DND-41 (cell line): ENCODE data around the gene ENTPD2.

Experiments used
- ATAC-seq: fragments of 200-7000 bp; cut with Tn5 transposase; 3 replicates; pipeline ENCODE4 v1.9.1; 2021; ENCODE audit warnings: low read depth; ENCODE audit not compliant: insufficient read depth
- DNase-seq: peaks from one replicate; pipeline ENCODE4 v3.0.0-alpha.2; 2020
- H2AFZ ChIP-seq: 2 replicates; pipeline ENCODE4 v1.6.0; 2012; ENCODE audit warnings: low read depth, low read length
- H3K27ac ChIP-seq: 2 replicates; pipeline ENCODE4 v1.5.1; 2012; ENCODE audit warnings: low read length, inconsistent platforms
- H3K27me3 ChIP-seq: fragments of 200-600 bp; sonication (generic); 2 replicates; pipeline ENCODE4 v1.6.0; 2012; ENCODE audit warnings: low read length, mild to moderate bottlenecking, inconsistent platforms; ENCODE audit not compliant: insufficient read depth, poor library complexity
- H3K36me3 ChIP-seq: 2 replicates; pipeline ENCODE4 v1.5.1; 2012; ENCODE audit warnings: low read length, inconsistent platforms; ENCODE audit not compliant: insufficient read depth
- H3K4me1 ChIP-seq: 2 replicates; pipeline ENCODE4 v1.5.1; 2012; ENCODE audit warnings: mild to moderate bottlenecking, low read length; ENCODE audit not compliant: insufficient read depth
- H3K4me2 ChIP-seq: 2 replicates; pipeline ENCODE4 v1.6.0; 2012; ENCODE audit warnings: mild to moderate bottlenecking, moderate library complexity, low read length, inconsistent platforms; ENCODE audit not compliant: insufficient read depth
- H3K4me3 ChIP-seq, 2 experiments: fragments of 200-600 bp in 1 of 2; shearing (Covaris generic) in 1 of 2; 2 replicates each; pipeline ENCODE4 v1.5.1; 2012 to 2016; ENCODE audit warnings: inconsistent platforms in 2 of 2, low read length in 2 of 2, mild to moderate bottlenecking in 2 of 2, low read depth in 1 of 2, moderate library complexity in 1 of 2
- H3K79me2 ChIP-seq: 2 replicates; pipeline ENCODE4 v1.6.0; 2012; ENCODE audit warnings: low read length, inconsistent platforms; ENCODE audit not compliant: insufficient read depth
- H3K9ac ChIP-seq: 2 replicates; pipeline ENCODE4 v1.6.0; 2012; ENCODE audit warnings: low read depth, mild to moderate bottlenecking, inconsistent platforms, low read length, moderate library complexity
- H3K9me3 ChIP-seq: 2 replicates; pipeline ENCODE4 v1.5.1; 2012; ENCODE audit warnings: low read length, moderate library complexity, mild to moderate bottlenecking, inconsistent platforms; ENCODE audit not compliant: insufficient read depth, severe bottlenecking
- H4K20me1 ChIP-seq: 2 replicates; pipeline ENCODE4 v1.6.0; 2012; ENCODE audit warnings: low read length; ENCODE audit not compliant: insufficient read depth
- CTCF ChIP-seq: IDR thresholded peaks from 2 replicates; pipeline ENCODE4 v1.5.1; 2012; ENCODE audit warnings: borderline replicate concordance, low read length, moderate library complexity, mild to moderate bottlenecking; ENCODE audit not compliant: poor library complexity, severe bottlenecking; ENCODE audit errors: extremely low read depth
- EZH2 ChIP-seq: IDR thresholded peaks from 3 replicates; pipeline ENCODE4 v1.6.1; 2012; ENCODE audit warnings: borderline replicate concordance, low read depth, mild to moderate bottlenecking, moderate library complexity, low read length, inconsistent platforms; ENCODE audit not compliant: severe bottlenecking

The ENTPD2 gene

GRCh38 chr9:137052293-137052692 is 1.6 kb downstream of the ENTPD2 start:
- Histone ChIP-seq H3K27me3 (peaks cover 13% of the 10 kb centered on the region), H3K27ac (no peak overlapping the region)
- ATAC-seq: no peak

GRCh38 chr9:137051145-137051724 is 2.6 kb downstream of the ENTPD2 start:
- ATAC-seq: no peak
- Histone ChIP-seq H3K27me3 (peaks cover 16% of the 10 kb centered on the region), H3K79me2 (no peaks in the 10 kb centered on the region), H2AFZ (no peak overlapping the region), H3K9ac (no peak overlapping the region), H3K4me3 (no peak overlapping the region), H3K4me1 (no peaks in the 10 kb centered on the region), H3K4me2 (no peak overlapping the region), H3K27ac (no peak overlapping the region), H3K36me3 (no peaks in the 10 kb centered on the region), H3K9me3 (no peaks in the 10 kb centered on the region), H4K20me1 (peaks cover 7% of the 10 kb centered on the region)
- DNase-seq: no peak
- no peak for TF ChIP-seq EZH2
- TF ChIP-seq CTCF: no peak

More at GRCh38 chr9:137052293-137052692, 1.6 kb downstream of the ENTPD2 start:
- Histone ChIP-seq H3K4me1 (no peaks in the 10 kb centered on the region), H4K20me1 (peaks cover 7% of the 10 kb centered on the region), H3K36me3 (no peaks in the 10 kb centered on the region), H3K9me3 (no peaks in the 10 kb centered on the region), H3K4me2 (no peak overlapping the region), H2AFZ (no peak overlapping the region), H3K9ac (no peak overlapping the region), H3K4me3 (no peak overlapping the region), H3K79me2 (no peaks in the 10 kb centered on the region)
- DNase-seq: no peak
- TF ChIP-seq EZH2 (no peak), CTCF (no peak)

- Histone ChIP-seq H3K9me3 (no peaks in the 10 kb centered on the region), H3K27me3 (peaks cover 21% of the 10 kb centered on the region), H3K79me2 (no peaks in the 10 kb centered on the region), H4K20me1 (peaks cover 12% of the 10 kb centered on the region), H3K4me3 (no peak overlapping the region), H3K4me1 (no peaks in the 10 kb centered on the region), H3K9ac (no peak overlapping the region), H3K36me3 (no peaks in the 10 kb centered on the region), H2AFZ (no peak overlapping the region), H3K4me2 (no peak overlapping the region), H3K27ac (no peak overlapping the region)
- ATAC-seq: no peak
- DNase-seq: no peak
- TF ChIP-seq EZH2: no peak
- no peak for TF ChIP-seq CTCF
Observed at GRCh38 chr9:137050570-137050969, 3.3 kb downstream of the ENTPD2 start.
